Measurements from ENCODE around the gene MARCHF3. TPM values are rescaled to one million over a fixed set of nuclear protein-coding genes. Genes with fewer than 3 reads are reported as not detected.
"Not testable (repeated sequence)": the region's sequence is repeated elsewhere in the genome, so short reads cannot be mapped to it uniquely, and the experiment has no call there.

MARCHF3 gene
- total RNA-seq, 1 donor from 2014 or later = 44.7 TPM

DNA sequence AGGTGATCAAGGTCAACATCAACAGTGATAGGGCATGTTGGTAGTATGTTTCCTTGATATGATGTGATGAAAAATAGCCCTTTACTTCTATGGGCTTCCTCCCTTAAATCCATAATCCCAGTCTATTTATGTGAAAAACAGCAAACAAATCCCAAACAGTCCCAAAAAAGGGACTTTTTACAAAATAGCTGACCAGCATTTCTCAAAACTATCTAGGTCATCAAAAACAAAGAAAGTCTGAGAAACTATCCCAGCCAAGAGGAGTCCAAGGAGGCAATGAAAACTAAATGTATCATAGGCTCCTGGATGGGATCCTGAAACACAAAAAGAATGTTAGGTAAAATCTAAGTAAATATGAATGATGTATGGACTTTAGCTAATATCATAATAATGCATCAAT lies 71.2 kb downstream of the MARCHF3 start:
- DNase-seq (ENCODE audit: low spot score) = no peak

DNA sequence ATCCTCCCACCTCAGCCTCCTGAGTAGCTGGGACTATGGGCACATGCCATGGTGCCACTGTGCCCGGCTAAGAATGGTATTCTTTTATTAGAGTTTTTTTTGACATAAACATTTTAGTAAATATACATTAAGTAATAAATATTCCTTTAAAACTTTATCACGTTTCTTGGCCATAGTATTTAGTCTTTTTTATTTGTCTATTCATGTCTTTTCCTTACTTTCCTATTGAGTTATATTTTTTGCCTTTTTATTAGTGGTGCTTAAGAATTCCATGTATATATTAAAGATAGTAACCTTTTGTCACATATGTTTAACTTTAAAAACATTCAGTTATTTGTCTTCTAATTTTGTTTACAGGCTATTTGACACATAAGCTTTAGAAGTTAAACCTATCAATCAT lies 73.4 kb downstream of the MARCHF3 start:
- no peak for DNase-seq (ENCODE audit: low spot score)

DNA sequence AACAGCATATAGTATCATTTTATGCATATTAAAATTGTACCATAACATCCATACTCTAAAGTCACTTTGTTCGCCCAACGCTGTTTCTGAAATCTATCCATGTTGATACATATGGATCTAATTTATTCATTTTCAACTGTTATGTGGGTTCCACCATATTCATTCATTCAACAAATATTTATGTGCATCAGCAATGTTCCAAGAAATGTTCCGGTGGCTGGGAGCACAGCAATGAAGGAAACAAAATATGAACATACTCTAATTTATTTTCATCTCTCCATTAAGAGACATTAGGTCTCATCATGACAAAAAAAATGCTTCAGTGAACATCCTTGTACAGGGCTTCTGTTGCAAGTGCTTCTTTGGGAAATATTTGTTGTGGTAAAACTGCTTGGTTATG lies 75.4 kb downstream of the MARCHF3 start:
- DNase-seq (ENCODE audit: low spot score) = no peak

DNA sequence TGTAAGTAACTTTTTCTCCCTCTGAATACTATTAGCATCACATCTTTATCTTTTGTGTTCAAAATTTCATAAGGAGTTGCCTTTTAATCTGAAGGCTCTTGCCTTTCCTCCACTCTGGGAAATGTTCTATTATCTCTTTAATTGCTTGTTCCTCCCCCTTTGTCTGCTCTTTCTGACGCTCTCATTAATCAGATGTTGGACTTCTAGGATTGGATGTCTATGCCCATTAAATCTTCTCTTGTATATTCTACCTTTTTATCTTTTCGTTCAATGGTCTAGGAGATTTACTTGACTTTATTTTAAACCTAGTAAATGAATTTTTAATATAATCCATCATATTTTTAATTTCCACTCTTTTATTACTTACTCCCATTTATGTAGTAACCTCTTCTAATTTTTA lies 76.7 kb downstream of the MARCHF3 start:
- no peak for DNase-seq (ENCODE audit: low spot score)

DNA sequence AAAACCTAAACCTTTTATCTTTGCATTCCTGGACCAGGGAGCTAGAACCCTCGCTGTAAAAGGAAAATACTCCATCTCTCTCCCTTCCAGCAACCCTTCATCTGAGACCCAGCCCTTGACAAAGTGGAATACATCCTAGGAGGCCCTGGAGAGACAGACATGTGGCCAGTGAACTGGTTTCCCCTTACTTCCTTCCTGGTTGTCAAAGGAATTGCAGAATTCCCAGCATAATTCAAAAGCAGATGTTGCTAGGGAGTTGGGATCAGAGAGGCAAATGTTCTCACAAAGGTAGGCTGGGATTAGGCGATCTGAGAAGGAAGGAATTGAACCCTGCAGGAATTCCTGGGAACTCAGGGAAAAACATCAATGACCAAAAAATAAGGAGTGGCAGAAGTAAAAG lies 80.9 kb downstream of the MARCHF3 start:
- no peak for DNase-seq (ENCODE audit: low spot score)

DNA sequence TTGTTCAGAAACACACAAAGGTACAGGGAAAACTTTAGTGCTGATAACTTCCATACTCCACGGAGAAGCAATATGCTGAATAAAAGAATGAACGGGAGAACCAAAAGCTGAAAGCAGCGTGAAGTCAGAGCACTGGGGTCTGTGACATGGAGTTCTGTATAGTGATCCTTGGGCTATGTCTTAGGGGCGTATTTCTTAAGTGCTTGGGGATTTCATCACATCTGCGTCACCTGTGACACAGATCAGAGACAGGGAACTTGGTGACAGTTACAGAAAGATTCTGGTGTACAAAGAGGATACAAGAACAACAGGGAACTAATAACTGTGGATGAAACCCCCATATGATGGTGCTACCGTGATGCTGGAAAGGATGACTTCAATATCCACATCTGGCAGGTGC lies 81.9 kb downstream of the MARCHF3 start:
- no peak for DNase-seq (ENCODE audit: low spot score)

DNA sequence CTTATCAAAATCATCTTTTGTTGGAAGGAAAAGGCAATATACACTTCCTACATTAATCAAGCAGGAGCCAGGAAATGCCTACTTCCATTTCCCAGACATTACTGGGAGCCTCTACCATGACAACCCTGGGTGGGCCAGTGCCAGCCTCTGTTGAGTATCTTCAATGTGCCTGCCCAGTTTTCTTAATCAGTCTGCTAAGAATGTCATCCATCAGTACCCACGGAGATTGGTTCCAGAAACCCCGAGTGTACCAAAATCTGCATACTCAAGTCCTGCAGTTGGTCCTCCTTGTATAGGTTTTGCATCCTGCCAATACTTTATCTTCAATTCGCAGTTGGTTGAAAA lies 82.4 kb downstream of the MARCHF3 start:
- no peak for DNase-seq (ENCODE audit: low spot score)

DNA sequence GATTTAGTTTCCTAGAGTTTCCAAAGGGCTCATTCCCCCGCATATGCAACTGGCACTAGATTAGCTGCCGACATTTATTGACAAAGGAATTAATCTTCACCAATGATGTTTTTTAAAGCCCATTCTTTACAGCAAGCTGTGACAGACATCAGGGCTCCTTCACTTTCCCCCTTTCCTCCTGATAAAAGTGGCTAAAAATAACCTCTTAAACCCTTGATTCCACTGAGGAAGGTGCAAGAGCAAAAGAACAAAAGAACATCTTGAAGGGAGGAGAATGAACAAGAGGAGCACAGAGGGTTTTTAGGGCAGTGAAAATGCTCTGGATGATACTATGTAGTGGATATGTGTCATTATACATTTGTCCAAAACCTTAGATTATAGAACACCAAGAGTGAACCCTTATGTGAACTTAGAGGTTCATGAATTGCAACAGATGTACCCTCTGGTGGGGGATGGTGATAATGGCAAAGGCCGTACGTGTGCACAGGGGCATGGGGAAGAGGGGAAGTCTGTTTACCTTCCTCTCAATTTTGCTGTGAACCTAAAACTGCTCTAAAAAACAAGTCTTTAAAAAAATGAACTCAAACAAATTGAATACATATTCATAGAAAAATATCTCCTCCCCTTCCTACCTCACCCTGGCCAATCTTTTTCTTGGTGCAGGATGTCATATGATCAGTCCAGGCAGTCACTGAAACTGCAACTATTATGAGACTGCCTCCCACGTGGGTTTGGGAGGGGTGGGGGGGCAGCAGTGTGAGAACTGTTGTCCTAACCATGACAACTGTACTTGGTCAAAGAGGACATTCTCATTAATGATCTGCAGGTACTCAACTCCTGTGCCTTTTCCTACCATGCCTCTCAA lies 83.0 kb downstream of the MARCHF3 start:
- DNase-seq (ENCODE audit: low spot score) = no peak

DNA sequence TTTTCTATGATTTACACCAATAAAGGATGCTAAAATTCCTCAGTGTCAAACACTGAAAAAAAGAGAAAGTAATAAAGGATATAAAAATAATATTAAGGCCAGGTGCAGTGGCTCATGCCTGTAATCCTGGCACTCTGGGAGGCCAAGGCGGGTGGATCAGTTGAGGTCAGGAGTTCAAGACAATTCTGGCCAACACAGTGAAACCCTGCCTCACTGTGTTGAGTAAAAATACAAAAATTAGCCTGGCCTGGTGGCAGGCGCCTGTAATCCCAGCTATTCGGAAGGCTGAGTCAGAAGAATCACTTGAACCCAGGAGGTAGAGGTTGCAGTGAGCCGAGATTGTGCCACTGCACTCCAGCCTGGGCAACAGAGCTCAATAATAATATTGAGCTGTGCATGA lies 87.5 kb downstream of the MARCHF3 start:
- not testable (repeated sequence) for DNase-seq (ENCODE audit: low spot score)

DNA sequence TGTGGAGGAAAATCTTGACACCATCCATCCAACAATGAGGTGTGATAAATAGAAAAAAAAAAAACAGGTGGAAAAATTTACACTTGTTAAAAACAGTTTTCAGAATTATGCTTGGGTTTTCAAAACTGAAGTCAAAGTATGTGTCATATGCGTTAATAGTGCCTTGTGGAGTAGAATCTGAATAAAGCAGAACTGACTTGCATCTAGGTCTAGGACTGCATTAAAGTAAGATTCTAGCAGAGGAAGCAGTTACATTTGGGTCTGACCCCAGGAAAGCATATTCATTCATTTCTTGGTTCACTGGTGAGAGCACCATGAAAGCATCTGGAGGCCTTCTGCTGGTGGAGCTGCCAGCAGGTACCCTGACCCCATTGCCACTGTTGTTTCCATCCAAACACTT lies 89.0 kb downstream of the MARCHF3 start:
- DNase-seq (ENCODE audit: low spot score) = no peak

DNA sequence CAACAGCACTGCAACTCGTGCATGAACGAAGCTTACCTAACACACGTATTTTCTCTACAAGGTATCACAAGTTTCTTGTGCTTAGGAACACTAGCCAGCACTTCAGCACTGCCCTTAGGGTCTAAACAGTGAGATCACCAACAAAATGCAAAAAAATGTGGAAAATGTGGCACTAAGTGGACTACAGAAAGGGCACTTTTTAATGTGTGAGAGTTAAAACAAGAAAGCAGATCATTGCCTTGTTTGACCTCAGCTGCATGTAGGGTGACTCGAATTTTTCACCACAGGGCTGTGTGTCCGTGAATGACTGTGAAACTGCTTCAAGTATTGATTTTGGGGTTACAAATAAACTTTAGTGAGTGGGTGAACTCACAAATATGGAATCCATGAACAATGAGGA lies 90.5 kb downstream of the MARCHF3 start:
- DNase-seq (ENCODE audit: low spot score) = no peak

DNA sequence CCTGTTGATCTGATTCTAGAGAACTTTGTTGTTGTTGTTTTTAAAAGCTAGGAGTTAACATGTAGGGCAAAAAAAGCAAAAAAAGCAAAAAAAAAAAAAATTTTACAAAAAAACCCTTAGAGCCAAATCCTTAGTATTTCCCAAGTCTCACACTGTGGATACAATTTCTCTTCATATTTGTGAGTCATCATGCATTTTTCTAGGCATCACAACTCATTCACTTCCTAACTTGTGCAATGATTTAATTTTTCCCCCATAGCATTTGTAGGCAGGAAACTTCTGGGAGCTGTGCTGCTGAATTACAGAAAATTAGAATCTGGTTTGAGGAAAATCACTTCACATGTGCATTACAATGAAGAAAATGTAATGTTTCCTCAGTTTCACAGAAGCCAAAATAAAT lies 91.9 kb downstream of the MARCHF3 start:
- DNase-seq (ENCODE audit: low spot score) = no peak

DNA sequence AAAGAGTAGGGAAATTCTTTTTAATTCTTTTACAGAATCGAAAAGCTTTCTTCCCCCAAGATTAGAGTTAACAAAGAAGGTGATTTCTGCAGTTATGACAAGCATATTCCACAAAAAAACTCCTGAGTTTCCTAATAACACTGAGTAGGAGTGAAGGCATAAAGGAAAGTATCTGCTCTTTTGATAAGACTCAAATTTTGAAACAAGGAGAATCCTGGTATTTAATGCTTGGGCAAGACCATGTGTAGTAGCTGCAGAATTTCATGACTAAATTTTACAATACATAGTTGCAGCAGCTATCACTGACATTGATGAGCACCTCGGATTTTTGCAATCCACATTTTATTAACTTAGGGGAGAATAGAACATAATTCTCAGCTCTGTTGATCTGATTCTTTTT lies 92.6 kb downstream of the MARCHF3 start:
- DNase-seq (ENCODE audit: low spot score) = no peak

DNA sequence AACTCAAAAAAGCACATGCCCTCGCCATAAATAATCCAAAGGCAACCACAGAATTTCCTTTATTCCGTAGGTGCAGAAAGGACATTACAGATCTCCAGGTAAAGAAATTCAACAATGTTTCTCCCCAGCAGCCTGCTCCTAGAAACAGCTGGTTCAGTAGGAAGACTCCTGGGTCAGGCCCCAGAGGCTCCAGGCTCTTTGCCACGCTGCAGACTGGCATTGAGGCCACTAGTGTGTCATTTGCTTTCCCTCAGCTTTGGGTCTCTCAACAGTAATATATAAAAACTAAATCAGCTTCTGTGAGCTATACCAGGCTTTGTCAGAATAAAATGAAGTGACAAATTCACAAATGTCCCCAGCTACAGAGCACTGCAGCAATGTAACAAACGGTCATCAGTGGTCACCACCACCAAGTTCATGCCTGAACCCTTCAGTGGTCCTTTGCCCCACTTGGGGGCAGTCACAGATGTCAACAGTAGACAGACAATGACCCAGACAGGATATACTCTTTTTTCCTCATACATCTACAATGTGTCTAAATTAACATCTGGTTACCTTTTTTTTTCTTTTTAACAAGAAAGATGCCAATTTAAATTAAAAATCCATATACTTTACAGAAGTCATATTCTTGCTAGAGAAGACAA lies 93.5 kb downstream of the MARCHF3 start:
- no peak for DNase-seq (ENCODE audit: low spot score)

DNA sequence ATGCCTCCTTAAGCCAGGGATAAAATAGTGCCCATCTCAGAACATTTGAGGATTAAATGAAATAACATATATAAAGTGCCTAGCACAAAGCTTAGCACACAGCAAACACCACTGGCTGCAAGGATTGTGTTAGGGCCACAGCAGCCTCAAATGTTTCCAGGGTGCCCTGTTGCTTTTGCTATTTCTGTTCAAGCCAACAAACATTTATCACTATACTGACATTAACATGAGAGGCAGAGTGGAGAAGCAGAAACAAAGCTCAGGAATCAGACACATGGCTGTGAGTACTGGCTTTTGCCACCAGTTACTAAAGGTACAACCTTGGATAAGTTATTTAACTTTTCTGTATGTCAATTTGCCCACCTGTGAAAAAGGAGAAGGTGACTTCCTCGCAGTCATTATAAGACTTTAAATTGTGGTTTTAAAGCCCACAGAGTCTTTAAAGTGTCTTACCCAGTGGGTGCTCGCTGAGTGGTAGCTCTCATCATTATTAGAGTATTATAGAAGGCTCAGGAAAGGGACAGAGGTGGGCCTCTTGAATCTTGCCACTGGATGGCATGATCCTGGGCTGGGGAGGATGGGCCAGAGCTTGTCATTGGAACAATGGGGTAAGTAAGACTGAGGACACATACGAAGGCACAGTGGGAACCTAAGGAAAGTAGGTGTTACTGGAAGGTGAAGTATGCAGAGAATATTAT lies 98.2 kb downstream of the MARCHF3 start:
- DNase-seq (ENCODE audit: low spot score) = no peak

DNA sequence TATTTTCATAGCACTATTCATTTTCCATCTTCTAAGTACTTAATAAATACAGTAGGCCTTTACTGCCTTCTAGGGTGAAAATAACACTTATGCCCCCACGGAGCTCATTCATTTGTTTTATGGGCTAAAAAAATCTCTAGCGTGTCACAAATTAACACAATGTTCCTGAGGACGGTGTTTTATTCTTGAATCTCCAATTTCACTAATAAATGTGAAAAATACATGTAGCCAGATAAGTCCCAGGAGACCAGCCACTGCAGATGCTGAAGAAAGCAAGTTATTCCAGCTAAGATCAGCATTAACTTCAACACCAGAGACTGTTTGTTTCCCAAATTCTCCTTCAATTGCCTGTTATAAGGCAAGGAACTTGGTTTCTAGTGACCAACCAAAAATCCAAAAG lies 102.3 kb downstream of the MARCHF3 start:
- no peak for DNase-seq (ENCODE audit: low spot score)

DNA sequence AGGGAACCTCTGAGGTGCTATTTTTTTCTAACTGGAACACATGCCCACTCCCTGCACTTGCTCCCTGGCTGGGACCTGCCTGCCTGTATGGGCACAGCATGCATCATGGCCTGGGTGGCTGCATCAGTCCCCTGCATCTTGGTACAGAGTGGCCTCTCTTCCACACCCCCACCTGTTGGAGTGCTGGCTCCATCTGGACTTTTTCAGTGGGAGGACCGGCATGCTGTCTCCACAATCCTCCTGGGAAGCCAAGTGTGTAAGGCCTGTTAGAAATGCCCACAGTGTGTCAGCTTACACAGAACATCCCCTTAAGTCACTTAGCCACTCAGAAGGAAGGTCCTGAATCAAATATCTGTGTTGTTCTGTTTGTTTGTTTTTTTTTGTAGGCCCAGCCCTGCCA lies 102.9 kb downstream of the MARCHF3 start:
- no peak for DNase-seq (ENCODE audit: low spot score)

DNA sequence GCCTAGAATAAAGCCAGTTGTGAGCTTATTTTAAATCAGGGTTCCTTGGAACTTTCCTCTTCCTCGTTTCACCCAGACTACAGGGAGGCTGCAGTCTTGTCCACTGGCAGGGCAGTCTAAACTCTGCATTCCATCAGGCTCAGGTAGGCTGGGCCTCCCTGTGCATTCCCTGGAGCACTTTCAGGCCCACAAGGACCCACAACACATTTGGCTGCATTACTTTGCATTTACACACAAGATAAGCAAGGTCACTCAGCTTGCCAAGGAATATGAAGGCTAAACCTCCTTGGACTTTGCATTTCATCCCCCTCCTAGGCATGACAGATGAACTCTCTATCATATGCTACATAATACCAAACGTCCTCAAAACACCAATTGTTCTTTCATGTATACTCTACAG lies 104.2 kb downstream of the MARCHF3 start:
- no peak for DNase-seq (ENCODE audit: low spot score)

DNA sequence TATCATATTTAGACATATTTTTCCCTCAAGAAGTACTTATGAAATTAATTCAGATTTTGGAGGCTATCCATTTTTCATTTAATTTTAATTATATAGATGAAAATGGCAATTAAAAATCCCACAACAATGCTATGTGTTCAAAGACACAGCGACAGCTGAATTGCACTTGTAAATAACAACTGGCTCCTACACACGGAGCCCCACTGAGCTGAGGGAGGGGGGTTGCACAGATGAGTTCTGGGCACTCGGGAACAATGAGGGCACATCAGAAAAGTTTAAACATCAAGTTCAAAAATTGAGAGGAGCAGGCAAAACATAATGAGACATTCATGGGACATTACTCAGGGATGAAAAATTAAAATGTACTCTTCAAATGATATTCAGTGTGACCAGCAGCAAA lies 104.9 kb downstream of the MARCHF3 start:
- no peak for DNase-seq (ENCODE audit: low spot score)

DNA sequence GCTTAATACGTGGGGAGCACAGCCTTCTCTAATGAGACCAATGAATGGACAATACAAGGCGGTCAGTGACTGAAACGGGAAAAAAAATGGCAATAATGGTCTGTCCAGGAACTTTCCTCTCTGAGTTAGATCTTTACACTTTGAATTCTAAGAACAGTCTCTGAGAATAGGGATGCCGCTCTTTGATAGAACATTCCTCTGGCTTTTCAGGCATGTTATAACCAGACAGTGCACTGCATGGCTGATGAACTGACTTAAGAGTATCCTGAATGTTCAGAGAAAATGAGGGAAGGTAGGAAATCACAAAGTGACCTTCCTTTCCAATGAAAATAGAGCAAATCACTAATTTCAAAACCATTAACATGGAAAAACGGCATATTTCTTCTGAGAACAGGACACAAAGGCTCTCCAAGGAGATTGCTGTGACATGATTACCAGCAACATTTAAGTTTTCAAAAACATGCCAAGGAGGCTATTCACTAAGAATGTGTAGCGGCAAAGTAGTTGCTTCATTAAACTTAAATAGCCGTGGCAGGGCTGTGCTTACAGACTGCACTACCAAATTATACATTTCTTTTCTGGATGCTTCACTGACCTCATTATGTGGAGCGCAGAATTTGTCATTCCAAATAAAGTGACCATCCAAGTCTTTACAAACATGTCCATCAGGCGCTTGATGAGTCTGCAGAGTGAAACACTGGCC lies 105.9 kb downstream of the MARCHF3 start:
- DNase-seq (ENCODE audit: low spot score) = no peak

DNA sequence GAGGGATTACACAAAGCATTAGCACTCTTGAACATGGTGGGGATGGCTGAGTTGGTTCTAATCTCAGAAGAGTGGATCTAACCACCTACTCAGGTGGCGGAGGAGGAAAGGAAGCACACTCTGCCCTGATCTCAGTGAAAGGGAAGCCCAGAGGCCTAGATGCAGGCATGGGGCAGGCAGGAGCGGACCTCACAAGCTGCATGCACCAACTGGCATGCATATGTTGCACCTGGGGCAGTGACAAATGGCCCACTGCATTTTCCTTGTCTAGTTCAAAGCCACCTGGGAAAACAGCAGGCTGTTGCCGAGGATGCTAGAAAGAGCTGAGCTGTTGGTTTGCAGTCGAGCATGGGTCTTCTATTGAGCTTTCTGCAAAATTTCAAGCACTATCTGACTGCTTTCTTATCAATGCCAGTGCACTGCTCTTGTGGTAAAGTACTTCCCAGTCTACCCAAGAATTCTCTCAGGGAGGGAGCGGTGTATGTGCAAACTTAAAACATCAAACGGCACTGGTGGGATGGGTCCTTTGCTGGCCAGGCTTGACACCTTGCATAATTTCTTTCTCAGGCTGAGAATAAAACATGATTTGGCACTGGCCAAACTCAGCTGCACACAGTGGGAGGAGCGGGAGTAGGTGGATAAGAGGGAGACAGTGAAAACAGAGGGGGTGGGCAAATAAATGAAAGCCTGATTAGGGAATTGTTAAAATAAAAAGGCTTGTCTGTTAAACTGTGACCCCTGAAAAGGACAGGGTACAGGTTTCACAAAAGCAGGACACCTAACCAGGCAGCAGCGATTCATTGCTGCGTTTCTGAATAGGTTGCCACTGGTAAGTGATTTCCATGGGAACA lies 108.9 kb downstream of the MARCHF3 start:
- no peak for DNase-seq (ENCODE audit: low spot score)

Data from mesenteric fat pad (tissue), 1 donor.